Neural cell (in vitro differentiated cells): ENCODE results near the gene CCDC82.

Experiments used
- EP300 ChIP-seq: fragments of 450-650 bp; conservative IDR thresholded peaks from 2 replicates; pipeline ENCODE4 v1.6.1; 2014; ENCODE audit warnings: antibody characterized with exemption, mild to moderate bottlenecking, moderate library complexity; ENCODE audit not compliant: poor library complexity, severe bottlenecking
- EZH2 ChIP-seq: fragments of 200-600, 300-800 bp; shearing (Covaris generic), sonication (generic); IDR thresholded peaks from 2 replicates; pipeline ENCODE4 v1.6.1; 2014; ENCODE audit warnings: antibody characterized with exemption, low read length, borderline replicate concordance, mild to moderate bottlenecking; ENCODE audit not compliant: insufficient read depth, poor library complexity, severe bottlenecking
- POLR2AphosphoS5 ChIP-seq: IDR thresholded peaks from 2 replicates; pipeline ENCODE4 v1.6.1; 2012
- RAD21 ChIP-seq: fragments of 450-650 bp; conservative IDR thresholded peaks from 2 replicates; pipeline ENCODE4 v1.6.1; 2014; ENCODE audit warnings: antibody characterized with exemption, mild to moderate bottlenecking, moderate library complexity
- REST ChIP-seq: IDR thresholded peaks from 2 replicates; pipeline ENCODE4 v1.6.1; 2012; ENCODE audit warnings: borderline replicate concordance
- SMC3 ChIP-seq: fragments of 450-650 bp; conservative IDR thresholded peaks from 2 replicates; pipeline ENCODE4 v1.6.1; 2014; ENCODE audit warnings: antibody characterized with exemption, mild to moderate bottlenecking, moderate library complexity; ENCODE audit not compliant: poor library complexity
- TAF1 ChIP-seq: IDR thresholded peaks from 2 replicates; pipeline ENCODE4 v1.6.1; 2012; ENCODE audit warnings: low read depth
- TF ChIP-seq, protein P1 (sequence below): fragments of 450-650 bp; IDR thresholded peaks from 2 replicates; pipeline ENCODE4 v1.5.1; 2014; ENCODE audit warnings: antibody characterized with exemption, mild to moderate bottlenecking, moderate library complexity; ENCODE audit not compliant: poor library complexity, severe bottlenecking

GRCh38 chr11:96394773-96395172 is 5.1 kb upstream of the CCDC82 start:
- TF ChIP-seq, protein P1, sequence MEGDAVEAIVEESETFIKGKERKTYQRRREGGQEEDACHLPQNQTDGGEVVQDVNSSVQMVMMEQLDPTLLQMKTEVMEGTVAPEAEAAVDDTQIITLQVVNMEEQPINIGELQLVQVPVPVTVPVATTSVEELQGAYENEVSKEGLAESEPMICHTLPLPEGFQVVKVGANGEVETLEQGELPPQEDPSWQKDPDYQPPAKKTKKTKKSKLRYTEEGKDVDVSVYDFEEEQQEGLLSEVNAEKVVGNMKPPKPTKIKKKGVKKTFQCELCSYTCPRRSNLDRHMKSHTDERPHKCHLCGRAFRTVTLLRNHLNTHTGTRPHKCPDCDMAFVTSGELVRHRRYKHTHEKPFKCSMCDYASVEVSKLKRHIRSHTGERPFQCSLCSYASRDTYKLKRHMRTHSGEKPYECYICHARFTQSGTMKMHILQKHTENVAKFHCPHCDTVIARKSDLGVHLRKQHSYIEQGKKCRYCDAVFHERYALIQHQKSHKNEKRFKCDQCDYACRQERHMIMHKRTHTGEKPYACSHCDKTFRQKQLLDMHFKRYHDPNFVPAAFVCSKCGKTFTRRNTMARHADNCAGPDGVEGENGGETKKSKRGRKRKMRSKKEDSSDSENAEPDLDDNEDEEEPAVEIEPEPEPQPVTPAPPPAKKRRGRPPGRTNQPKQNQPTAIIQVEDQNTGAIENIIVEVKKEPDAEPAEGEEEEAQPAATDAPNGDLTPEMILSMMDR, result no peak
- no peak for TF ChIP-seq EZH2
- no peak for TF ChIP-seq TAF1
- no peak for TF ChIP-seq EP300
- TF ChIP-seq POLR2AphosphoS5, result no peak
- no peak for TF ChIP-seq SMC3
- TF ChIP-seq REST, result no peak
- TF ChIP-seq RAD21, result no peak
